Cerebellar cortex (tissue), 1 donor: Measurements from ENCODE around the gene TCP11X2.
"Not testable (repeated sequence)": the region's sequence is repeated elsewhere in the genome, so short reads cannot be mapped to it uniquely, and the experiment has no call there.

Experiments used
- DNase-seq: peaks from one replicate; pipeline ENCODE4 v3.0.0-alpha.2; 2015; ENCODE audit warnings: low spot score

Gene TCP11X2

GRCh38 chrX:102471762-102472220 is at the start of gene TCP11X2:
TCP11X2 (minus strand) TSS chrX:102471812.
- not testable (repeated sequence) for DNase-seq

- DNase-seq = peak; percentile 26
These were observed 45.7 kb upstream of the TCP11X2 start for GRCh38 chrX:102517326-102517725.

- peak; percentile 46 for DNase-seq
These were observed 44.6 kb upstream of the TCP11X2 start, which contains the start of gene TMSB15A for GRCh38 chrX:102515975-102516941. TMSB15A (minus strand) TSS chrX:102516739.

- no peak for DNase-seq
These were observed 42.9 kb upstream of the TCP11X2 start for GRCh38 chrX:102514536-102514935.

- no peak for DNase-seq
These were observed 27.1 kb upstream of the TCP11X2 start for GRCh38 chrX:102498732-102499131.

- DNase-seq = no peak
These were observed 20.2 kb upstream of the TCP11X2 start for GRCh38 chrX:102491766-102492165.

GRCh38 chrX:102478765-102479164 is 7.2 kb upstream of the TCP11X2 start:
- DNase-seq = not testable (repeated sequence)

- not testable (repeated sequence) for DNase-seq
These were observed 1.4 kb downstream of the TCP11X2 start for GRCh38 chrX:102470215-102470614.

- not testable (repeated sequence) for DNase-seq
These were observed 13.0 kb downstream of the TCP11X2 start for GRCh38 chrX:102458615-102459014.

- not testable (repeated sequence) for DNase-seq
These were observed 31.7 kb downstream of the TCP11X2 start, which contains the start of gene NXF2B for GRCh38 chrX:102439908-102440307. NXF2B (minus strand) TSS chrX:102440008; CDS start chrX:102380036, 59,972 bp downstream.

- DNase-seq = not testable (repeated sequence)
These were observed 57.1 kb downstream of the TCP11X2 start for GRCh38 chrX:102414493-102414892.
